Spleen (tissue), 7 donors: ENCODE results near the gene MCRS1.

Source experiments
- POLR2A ChIP-seq, 3 donors: fragments of 450-650 bp; IDR thresholded peaks; one replicate each; pipeline ENCODE4 v1.5.1; 2017; ENCODE audit warnings: antibody characterized with exemption in 3 of 3, mild to moderate bottlenecking in 1 of 3
- POLR2AphosphoS5 ChIP-seq, 3 donors: sonication (generic); formaldehyde crosslinking; IDR thresholded peaks; one replicate each; pipeline ENCODE4 v1.5.1; 2017; ENCODE audit warnings: antibody characterized with exemption in 3 of 3
- TF ChIP-seq, protein P1 (sequence below), 11 experiments: fragments of 200-600 bp in 7 of 11; fragments of 450-650 bp in 4 of 11; sonication (generic) in 4 of 11; IDR thresholded peaks in 8 of 11; conservative IDR thresholded peaks in 3 of 11; 1 replicate in 7 of 11; 2 replicates in 4 of 11; pipeline versions ENCODE4 v1.4.0 to v1.8.0; 2016 to 2021; ENCODE audit warnings: antibody characterized with exemption in 11 of 11, inconsistent platforms in 4 of 11, mild to moderate bottlenecking in 1 of 11
- donor health status: DM: no; HTN: no; CAD: no; lungs with moderate emphysema.
- donor health status: DM: no; HTN: no; CAD: no.
- donor health status: DM: no; HTN: no; CAD: no.

GRCh38 chr12:49612210-49612609 lies 44.3 kb upstream of the MCRS1 start:
- TF ChIP-seq, protein P1, sequence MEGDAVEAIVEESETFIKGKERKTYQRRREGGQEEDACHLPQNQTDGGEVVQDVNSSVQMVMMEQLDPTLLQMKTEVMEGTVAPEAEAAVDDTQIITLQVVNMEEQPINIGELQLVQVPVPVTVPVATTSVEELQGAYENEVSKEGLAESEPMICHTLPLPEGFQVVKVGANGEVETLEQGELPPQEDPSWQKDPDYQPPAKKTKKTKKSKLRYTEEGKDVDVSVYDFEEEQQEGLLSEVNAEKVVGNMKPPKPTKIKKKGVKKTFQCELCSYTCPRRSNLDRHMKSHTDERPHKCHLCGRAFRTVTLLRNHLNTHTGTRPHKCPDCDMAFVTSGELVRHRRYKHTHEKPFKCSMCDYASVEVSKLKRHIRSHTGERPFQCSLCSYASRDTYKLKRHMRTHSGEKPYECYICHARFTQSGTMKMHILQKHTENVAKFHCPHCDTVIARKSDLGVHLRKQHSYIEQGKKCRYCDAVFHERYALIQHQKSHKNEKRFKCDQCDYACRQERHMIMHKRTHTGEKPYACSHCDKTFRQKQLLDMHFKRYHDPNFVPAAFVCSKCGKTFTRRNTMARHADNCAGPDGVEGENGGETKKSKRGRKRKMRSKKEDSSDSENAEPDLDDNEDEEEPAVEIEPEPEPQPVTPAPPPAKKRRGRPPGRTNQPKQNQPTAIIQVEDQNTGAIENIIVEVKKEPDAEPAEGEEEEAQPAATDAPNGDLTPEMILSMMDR (IDR thresholded peaks at IDR 0.05 in 8 of 11, conservative IDR thresholded peaks at IDR 0.05 in 3 of 11): no peak
- TF ChIP-seq POLR2A (IDR thresholded peaks at IDR 0.05): no peak
- no peak for TF ChIP-seq POLR2AphosphoS5 (IDR thresholded peaks at IDR 0.05)
